H1 (cell line): ENCODE measurements around the gene DENND1A.

ENCODE experiments used
- CBX8 ChIP-seq: fragments of 300-800, 300-1000 bp; sonication (generic); IDR thresholded peaks from 2 replicates; pipeline ENCODE4 v1.7.1; 2016; ENCODE audit warnings: low read depth, low read length, borderline replicate concordance
- POLR2AphosphoS5 ChIP-seq: IDR thresholded peaks from 2 replicates; pipeline ENCODE4 v1.6.1; 2011; ENCODE audit warnings: low read depth, low read length
- TF ChIP-seq, protein P1 (sequence below): IDR thresholded peaks from 2 replicates; pipeline ENCODE4 v1.6.1; 2011; ENCODE audit warnings: low read depth, mild to moderate bottlenecking, low read length; ENCODE audit not compliant: insufficient read depth

DNA sequence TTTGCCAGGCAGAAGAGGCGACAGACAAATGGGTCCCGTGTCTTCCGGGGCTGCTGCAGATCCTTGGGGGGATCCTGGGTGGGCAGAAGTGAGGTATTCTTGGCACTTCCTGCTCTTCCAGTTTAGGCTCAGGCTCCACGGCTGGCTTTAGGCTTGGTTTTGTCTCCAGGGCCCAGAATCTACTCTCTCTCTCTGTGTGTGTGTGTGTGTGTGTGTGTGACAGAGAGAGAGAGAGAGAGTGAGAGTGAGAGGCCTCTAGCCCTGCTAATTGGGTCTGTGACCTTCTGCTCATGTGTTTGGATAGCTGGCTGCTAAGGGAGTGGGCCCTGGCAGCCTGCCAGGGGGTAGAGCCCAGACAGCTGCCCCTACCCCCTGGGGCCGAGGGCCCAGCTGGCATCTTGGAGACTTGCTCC lies 534.6 kb downstream of the DENND1A start:
- TF ChIP-seq POLR2AphosphoS5 (no peak), CBX8 (no peak)
- TF ChIP-seq, protein P1, sequence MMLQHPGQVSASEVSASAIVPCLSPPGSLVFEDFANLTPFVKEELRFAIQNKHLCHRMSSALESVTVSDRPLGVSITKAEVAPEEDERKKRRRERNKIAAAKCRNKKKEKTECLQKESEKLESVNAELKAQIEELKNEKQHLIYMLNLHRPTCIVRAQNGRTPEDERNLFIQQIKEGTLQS, result no peak
